Chondrocyte (in vitro differentiated cells): ENCODE data around the gene PRCP. TPM values are rescaled to one million over a fixed set of nuclear protein-coding genes. Genes with fewer than 3 reads are reported as not detected.

Source experiments
- DNase-seq: peaks from one replicate; pipeline ENCODE4 v3.0.0; 2021; ENCODE audit warnings: mixed read lengths, low spot score
- H3K27ac Mint-ChIP-seq: one replicate; pipeline ENCODE4 v1.8.0; 2021; ENCODE audit warnings: mild to moderate bottlenecking, moderate library complexity, mixed read lengths; ENCODE audit not compliant: unreplicated experiment
- H3K27me3 Mint-ChIP-seq: 2 replicates; pipeline ENCODE4 v1.8.0; 2021; ENCODE audit warnings: low read depth, mixed read lengths
- H3K36me3 Mint-ChIP-seq: 2 replicates; pipeline ENCODE4 v1.8.0; 2021; ENCODE audit warnings: low read depth, mixed read lengths
- H3K4me1 Mint-ChIP-seq: 2 replicates; pipeline ENCODE4 v1.8.0; 2021; ENCODE audit warnings: low read depth, mild to moderate bottlenecking, mixed read lengths
- H3K4me3 Mint-ChIP-seq: one replicate; pipeline ENCODE4 v1.8.0; 2021; ENCODE audit warnings: mild to moderate bottlenecking, moderate library complexity, mixed read lengths; ENCODE audit not compliant: unreplicated experiment
- H3K9me3 Mint-ChIP-seq: 2 replicates; pipeline ENCODE4 v1.8.0; 2021; ENCODE audit warnings: low read depth, mixed read lengths
- total RNA-seq: library from RNA; stranded (reverse); gene quantifications from 3 replicates; pipeline ENCODE4 v1.2.1, GENCODE V29; 2021
- TF ChIP-seq, protein P1 (sequence below): fragments of 200-600 bp; sonication (generic); IDR thresholded peaks from 2 replicates; pipeline ENCODE4 v1.5.0; 2021; ENCODE audit warnings: antibody characterized with exemption, mild to moderate bottlenecking, moderate library complexity

Gene PRCP
- total RNA-seq, 1 donor from 2014 or later = 58.9 TPM

DNA sequence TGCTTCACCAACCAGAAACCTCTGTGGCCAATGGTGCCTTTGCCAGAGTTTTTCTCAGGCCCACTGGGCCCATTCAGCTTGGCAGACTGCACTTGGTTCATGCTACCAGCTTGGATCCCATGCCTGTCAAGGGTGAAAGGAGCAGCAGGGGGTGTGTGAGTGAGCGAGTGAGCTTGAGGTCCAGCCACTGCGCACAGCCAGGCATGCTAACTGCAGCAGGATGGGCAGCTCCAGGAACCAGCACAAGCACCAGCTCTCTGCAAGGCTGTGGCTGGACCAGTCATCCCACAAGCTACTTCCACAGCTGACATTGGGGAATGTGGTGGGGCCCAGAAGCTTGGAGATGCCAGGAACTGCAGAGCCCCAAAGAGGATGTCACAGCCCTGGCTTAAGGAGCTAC lies 42.1 kb upstream of the PRCP start:
- Mint-ChIP-seq H3K27me3 (no peaks in the 10 kb centered on the region), H3K27ac (no peak overlapping the region), H3K4me3 (no peak overlapping the region), H3K36me3 (peaks cover 1% of the 10 kb centered on the region), H3K9me3 (peaks cover 4% of the 10 kb centered on the region), H3K4me1 (no peaks in the 10 kb centered on the region)
- TF ChIP-seq, protein P1, sequence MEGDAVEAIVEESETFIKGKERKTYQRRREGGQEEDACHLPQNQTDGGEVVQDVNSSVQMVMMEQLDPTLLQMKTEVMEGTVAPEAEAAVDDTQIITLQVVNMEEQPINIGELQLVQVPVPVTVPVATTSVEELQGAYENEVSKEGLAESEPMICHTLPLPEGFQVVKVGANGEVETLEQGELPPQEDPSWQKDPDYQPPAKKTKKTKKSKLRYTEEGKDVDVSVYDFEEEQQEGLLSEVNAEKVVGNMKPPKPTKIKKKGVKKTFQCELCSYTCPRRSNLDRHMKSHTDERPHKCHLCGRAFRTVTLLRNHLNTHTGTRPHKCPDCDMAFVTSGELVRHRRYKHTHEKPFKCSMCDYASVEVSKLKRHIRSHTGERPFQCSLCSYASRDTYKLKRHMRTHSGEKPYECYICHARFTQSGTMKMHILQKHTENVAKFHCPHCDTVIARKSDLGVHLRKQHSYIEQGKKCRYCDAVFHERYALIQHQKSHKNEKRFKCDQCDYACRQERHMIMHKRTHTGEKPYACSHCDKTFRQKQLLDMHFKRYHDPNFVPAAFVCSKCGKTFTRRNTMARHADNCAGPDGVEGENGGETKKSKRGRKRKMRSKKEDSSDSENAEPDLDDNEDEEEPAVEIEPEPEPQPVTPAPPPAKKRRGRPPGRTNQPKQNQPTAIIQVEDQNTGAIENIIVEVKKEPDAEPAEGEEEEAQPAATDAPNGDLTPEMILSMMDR = no peak
- peak; percentile 58 for DNase-seq

DNA sequence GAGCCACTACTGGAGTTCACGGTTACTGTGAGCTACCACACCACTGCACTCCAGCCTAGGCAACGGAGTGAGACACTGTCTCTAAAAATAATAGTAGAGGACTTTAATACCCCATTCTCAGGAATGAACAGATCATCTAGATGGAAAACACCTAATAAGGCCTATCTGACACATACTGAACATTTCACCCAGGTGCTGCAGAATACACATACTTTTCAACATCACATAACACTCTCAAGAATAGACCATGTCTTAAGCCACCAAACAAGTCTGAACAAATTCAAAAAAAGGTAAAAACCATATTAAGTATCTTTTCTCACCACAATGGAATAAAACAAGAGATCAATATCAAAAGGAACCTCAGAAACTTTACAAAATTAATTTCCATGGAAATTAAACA lies 39.2 kb upstream of the PRCP start:
- TF ChIP-seq, protein P1 = no peak
- Mint-ChIP-seq H3K27ac (no peak overlapping the region), H3K36me3 (peaks cover 1% of the 10 kb centered on the region), H3K4me3 (no peak overlapping the region), H3K4me1 (peaks cover 3% of the 10 kb centered on the region), H3K27me3 (no peaks in the 10 kb centered on the region), H3K9me3 (peaks cover 4% of the 10 kb centered on the region)
- DNase-seq = no peak

DNA sequence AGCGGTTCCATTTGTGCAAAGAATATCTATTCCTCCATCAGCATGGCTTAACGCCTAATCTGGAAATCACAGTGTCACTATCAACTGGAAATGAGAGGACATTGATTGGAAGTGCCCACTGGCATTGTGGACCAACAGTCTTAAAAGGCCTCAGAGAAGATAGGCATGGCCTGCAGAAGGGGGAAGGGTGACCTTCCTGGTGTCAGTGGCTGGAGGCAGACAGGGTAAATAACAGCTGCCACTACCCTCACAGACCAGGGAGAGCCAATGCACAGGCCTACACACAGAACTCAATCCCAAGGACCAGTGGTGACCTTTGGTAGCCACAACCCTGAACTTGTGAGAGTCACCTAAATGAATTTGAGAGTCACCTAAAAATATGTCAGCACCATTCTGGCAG lies 37.3 kb upstream of the PRCP start:
- peaks cover 4% of the 10 kb centered on the region for H3K9me3 Mint-ChIP-seq
- H3K27ac Mint-ChIP-seq = no peak overlapping the region
- DNase-seq = no peak
- H3K27me3 Mint-ChIP-seq = no peaks in the 10 kb centered on the region
- H3K4me1 Mint-ChIP-seq = peaks cover 3% of the 10 kb centered on the region
- TF ChIP-seq, protein P1 = no peak
- H3K36me3 Mint-ChIP-seq = peaks cover 1% of the 10 kb centered on the region
- H3K4me3 Mint-ChIP-seq = no peak overlapping the region

- H3K27ac Mint-ChIP-seq = no peak overlapping the region
- H3K9me3 Mint-ChIP-seq = peaks cover 4% of the 10 kb centered on the region
- TF ChIP-seq, protein P1 = no peak
- no peak for DNase-seq
- no peaks in the 10 kb centered on the region for H3K27me3 Mint-ChIP-seq
- no peak overlapping the region for H3K4me3 Mint-ChIP-seq
- peaks cover 3% of the 10 kb centered on the region for H3K4me1 Mint-ChIP-seq
- H3K36me3 Mint-ChIP-seq = peaks cover 1% of the 10 kb centered on the region
These were observed 36.0 kb upstream of the PRCP start for GRCh38 chr11:82936261-82936660.

- DNase-seq = no peak
- Mint-ChIP-seq H3K4me3 (no peak overlapping the region), H3K4me1 (peaks cover 3% of the 10 kb centered on the region), H3K27ac (no peak overlapping the region), H3K27me3 (no peaks in the 10 kb centered on the region), H3K36me3 (no peaks in the 10 kb centered on the region), H3K9me3 (no peaks in the 10 kb centered on the region)
- TF ChIP-seq, protein P1 = no peak
These were observed 32.3 kb upstream of the PRCP start for GRCh38 chr11:82932564-82932963.
